GM18517 (cell line): Measurements from ENCODE around the gene NCK2.

ENCODE experiments used
- ATAC-seq: cut with Tn5 transposase; IDR thresholded peaks from one replicate; pipeline ENCODE4 v1.9.1; 2021; ENCODE audit warnings: mild to moderate bottlenecking, moderate library complexity; ENCODE audit not compliant: unreplicated experiment

Gene NCK2

DNA sequence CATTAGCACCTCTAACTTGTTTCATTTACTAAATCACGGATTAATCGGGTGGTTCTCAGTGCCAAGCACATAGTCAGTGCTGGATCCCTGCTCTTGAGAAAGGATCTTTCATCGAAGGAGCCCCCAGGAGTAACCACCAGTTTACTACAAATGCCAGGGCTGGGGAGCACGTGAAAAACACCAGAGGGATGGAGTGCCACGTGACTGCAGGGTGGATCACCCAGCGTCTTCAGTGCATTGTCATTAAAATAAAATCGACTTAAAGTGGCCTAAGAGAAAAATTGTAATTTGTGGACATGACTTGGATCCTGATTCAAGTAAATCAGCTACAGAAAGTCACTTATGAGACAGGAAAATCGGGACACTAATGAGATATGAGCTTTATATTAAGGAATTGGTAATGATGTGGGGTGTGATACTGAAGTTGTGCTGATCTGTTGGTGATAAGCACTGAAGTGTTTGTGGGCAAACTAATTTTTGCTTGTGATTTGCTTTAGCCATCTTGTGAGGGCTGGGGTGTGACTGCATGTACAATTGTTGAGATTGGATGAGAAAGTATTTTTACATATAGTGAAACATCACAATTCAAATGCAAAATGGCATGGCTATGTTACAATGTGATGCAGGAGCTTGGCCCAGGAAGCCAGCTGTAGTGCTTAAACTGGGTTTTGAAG, 63.8 kb downstream of the NCK2 start:
- ATAC-seq = no peak

DNA sequence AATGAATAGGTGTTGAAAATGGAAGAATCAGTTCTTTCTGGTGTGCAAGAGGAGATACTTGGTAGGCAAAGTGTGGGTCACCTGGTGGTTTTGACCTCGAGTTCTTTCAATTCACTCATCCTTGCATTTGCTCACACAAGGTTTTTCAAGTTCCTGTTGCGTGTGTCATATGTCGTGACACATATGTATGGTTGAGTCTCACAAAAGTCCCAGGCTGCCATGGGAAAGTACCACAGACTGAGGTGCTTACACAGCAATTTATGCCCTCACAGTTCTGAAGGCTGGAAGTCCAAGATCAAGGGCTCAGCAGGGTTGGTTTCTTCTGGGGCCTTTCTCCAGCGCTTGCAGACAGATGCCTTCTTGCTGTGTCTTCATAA, 64.4 kb downstream of the NCK2 start:
- no peak for ATAC-seq

DNA sequence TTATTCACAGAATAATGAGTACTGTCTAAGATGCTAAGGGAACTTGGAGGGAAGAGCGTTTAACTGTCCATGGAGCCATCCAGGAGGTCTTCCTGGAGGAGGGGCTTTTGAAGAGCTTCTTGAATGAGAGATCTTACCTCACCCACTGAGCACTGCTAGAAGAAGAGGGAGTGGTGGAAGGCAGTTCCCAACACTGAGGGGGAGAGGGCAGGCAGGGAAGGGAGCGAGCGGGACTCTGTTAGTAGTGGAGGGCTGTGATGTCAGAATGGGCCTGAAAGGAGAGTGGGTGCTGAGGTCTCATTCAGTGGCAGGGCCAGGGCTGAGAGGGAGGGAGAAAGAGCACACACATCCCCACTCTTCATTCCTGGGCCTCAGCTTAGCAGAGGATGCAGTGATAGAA, 65.0 kb downstream of the NCK2 start:
- no peak for ATAC-seq

DNA sequence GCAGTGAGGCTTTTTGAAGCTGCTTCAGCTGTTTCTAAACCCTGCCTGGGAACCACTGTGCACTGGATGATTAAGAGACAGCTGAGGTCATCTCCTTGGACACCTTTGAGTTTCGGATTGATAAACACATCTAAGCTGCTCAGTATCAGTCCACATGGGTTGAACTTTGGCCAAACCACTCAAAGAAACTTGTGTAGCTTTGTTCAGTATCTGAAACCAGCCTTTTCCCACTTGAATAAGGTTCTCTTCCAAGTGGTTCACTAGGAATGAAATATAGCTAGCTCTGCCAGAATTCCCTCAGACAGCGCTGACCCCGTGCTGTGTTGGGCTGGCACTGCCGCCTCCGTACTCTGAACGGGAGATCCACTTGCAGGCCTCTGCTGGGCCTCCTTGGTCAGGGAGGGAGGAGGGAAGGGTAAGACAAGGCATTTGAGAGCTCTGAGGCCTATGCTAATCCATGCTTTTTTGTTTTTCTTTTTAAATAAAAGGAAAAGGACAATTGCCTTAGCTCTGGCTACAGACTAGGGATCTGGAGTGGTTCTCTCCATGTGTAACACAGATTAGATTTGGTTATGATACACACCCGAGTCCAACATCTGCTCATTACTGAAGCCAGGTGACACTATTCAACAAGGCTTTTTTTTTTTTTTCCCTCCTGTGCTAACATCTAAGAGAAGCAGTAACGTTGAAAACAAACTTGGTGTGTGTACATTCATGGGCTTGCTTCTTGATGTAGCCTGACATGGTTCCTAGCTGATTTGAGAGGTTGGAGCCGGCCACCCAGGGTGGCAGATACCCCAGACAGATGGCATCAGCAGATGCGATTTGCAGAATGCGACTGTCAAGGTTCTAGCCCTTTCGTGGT, 67.7 kb downstream of the NCK2 start:
- ATAC-seq = peak; percentile 89

DNA sequence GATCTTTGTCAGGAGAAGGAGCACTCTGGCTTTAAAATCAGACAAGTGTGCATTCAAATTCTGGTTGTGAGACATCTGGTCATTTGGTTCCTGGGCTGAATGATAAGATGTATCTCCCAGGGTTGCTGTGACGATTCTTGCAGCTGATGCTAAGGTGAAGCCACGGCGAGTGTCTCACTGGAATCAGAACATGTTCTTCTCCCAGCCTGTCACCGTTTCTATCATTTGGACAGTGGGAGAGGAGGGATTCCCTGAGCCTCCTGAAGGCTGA, 68.3 kb downstream of the NCK2 start:
- no peak for ATAC-seq

DNA sequence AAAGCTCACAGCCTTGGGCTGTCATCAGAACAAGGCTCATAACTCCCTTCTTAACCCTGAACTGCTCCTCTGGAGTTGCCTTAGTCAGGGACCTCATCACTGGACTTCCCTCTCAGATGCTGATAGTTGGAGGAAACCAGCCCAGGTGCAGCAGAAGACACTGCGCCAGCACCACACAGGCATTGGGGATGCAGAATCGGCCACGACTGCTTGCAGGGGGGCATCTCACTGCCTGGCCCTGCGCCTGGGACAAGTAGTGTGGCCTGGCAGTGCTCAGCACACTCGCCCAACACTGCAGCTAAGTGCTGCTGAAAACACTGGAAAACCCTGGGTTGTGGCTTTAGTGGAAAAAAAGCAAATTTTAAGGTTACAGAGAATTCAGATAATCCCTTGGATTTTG, 68.7 kb downstream of the NCK2 start:
- ATAC-seq = no peak

DNA sequence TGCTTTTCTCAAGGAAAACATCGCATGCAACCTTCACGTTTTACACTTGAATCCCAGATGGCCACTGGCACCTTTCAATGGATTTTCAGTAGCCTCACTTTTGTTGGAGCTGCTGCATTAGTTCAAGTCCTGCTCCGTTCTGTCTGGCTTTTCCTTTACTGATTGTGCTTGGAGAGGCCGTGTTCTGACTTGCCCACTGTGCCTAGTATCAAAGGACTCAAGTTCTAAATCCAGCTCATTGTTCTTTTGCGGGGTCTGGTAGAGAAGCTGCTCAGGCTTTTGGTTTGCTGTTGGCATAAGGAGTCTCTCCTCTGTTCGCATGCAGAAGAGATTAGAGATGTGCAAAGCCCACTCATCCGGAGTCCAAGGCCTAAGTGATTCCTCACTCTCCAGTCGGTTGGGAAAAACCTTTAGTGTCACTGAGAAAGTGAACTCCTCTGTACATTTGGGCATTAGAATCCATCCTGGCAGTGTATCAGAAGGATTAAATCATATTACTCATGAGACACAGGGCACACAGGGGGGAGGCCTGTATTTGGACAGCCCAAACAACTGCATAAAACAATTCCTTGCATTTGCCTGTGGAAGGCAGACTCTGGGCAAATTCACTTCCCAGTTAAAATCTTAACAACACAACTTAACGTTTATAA, 69.7 kb downstream of the NCK2 start:
- ATAC-seq = no peak

DNA sequence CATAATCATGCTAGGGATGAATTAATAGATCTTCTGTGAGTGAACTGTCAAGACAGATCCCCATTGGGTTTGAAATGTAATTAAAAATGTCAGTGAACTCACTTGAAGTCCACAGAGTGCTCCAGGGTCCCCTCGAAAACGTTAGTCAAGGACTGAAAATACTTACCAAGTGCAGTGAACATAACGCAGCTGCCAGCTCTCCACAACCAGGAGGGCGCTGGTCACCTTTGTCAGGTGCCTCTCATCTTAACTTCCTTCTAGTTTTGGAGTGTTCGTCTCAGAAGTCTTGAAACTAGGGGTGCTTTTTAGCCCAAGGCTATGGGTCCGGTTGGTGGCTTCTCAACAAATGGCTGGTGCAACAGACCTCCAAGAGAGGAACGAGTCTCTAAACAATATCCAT, 70.7 kb downstream of the NCK2 start:
- no peak for ATAC-seq

DNA sequence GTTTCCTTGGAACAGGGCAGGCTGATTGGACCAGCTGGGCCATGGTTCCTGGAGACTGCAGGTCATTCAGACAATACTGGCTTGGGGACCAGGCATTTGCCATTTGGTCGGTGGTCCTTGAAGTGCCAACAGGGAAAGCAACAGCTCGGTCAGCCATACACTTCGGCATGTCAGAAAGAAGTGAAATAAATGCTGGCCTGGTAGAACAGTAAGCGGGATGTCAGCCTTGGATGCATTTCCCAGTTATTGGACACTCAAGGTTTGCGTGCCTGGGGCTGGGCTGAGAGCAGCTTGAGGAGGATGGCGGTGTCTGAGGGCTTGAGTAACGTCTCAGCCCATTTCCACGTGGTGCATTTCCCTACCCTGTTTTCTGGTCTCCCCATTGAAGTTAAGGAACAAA, 75.4 kb downstream of the NCK2 start:
- no peak for ATAC-seq

DNA sequence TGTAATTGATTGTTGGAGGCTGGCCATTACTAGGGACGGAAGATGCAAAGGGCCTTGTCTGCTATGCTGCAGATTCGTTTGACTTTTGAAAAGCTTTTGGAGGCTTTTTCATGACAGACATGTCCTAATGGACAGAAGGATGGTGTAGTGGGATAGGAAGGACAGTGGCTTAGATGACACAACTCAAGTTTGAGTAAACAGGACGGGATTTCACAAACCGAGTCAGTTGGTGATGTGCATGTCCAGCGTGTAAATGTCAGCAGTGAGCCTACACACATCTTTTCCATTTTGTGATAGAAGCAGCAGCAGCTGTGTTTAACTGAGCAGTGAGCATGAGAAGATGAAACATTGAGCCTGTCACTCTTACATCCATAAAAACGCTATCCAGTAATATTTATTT, 76.0 kb downstream of the NCK2 start:
- ATAC-seq = no peak

DNA sequence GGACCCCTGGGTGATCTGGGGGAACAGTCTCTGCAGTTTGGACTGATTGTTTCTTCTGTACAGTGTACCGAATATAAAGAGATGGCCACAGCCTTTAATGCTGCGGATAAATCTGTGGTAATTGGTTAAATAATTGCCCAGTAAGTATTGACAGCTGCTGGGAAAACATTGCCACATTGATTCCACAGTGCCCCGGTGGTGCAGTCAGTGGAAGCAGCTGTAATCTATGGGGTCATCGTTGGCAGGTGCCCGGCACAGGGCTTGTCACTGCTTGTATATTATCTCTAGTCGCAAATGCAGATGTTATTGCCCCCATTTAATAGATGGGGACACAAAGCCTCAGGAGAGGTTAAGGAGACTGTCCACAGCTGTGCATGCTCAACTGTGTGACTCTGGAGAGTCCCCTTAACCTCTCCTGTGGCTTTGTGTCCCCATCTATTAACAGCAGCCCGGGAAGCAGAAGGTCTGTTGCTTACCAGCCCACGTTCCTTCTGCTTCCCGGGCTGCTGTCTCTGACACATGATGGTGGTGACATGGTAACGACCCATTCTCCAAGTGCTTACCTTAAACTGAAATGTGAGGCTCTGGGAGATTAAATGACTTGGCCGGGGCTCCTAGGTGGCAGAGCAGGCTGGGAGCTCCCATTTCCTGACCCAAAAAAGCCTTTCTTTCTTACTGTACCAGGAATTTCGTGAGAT, 76.9 kb downstream of the NCK2 start:
- ATAC-seq = no peak

DNA sequence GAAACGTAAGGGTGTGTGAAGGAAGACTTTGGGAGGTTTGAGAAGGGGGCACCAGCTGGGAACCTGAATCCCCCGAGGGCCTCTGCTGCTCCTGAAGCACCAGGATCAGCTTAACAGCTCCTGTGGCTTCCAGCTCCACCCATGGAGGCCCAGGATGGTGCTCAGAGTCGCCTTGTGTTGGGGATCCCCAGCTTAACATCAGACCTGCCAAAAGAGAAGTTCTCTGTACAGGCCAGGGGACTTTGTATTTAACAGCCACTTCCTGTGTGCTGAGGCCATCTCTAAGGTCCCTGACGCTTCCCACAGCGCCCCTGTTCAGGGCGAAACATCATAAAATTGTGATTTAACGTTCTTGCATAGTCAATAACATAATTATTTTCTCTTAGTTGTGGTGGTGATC, 77.5 kb downstream of the NCK2 start:
- ATAC-seq = no peak

DNA sequence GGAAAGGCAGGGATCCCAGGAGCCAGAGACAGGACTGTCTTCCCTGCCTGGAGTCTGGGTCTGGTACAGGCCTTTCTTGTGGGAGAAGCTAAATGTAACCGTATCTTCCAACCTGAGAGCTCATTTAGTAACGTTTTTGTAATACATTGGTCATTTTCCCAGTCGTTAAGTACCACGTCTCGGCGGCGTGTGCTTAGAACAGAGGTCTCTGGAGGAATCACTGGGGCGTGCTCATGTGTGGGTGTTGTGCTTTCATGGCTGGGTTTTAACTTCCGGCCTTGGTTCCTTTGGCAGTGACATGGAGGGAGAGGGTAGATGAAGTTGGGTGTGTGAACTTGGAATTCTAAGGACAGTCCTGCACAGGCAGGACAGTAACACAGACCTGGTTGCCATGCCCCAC, 79.7 kb downstream of the NCK2 start:
- no peak for ATAC-seq

DNA sequence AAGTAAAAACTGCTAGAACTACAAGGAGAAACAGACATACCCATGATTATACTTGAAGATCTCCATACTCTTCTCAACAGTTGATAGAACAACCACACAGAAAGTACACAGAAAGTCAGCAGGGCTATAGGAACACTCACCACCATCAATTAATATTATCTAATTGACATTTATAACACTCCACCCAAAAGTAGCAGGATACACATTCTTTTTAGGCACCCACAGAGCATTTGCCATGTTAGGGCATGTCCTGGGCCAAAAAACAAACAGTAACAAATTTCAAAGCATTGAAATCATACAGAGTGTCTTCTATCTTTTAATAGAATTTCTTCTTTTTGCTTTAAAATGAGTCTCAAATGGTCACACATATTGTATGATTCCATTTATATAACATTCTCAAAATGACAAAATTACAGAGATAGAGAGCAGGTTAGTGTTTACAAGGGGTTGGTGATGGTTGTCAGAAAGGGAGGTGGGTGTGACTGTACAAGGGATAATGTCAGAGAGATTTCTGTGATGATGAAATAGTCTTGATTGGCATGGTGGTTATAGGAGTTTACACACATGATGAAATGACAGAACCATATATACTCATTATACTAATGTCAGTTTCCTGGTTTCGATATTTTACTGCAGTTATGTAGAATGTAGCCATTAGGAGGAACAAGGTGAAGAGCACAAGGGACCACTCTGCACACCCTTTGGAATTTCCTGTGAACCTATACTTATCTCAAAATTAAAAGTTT, 82.8 kb downstream of the NCK2 start:
- no peak for ATAC-seq

DNA sequence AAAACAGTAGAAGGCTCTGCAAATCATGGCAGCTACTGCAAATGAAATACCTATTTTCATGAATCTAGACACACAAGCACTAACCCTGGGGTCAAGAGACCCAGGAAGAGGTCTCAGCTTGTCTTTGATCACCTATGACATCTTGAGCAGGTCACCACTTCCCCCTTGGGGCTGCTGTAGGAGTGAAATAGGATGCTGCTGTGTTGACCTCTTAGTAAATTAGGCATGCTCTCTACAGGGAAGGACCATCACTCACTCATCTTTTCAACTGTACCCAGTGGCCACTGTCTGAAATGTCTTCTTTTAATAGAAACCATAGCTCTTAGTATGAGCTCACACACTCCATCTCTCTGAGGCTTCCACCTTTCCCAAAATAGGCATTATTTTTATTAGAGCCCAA, 83.8 kb downstream of the NCK2 start:
- ATAC-seq = no peak

DNA sequence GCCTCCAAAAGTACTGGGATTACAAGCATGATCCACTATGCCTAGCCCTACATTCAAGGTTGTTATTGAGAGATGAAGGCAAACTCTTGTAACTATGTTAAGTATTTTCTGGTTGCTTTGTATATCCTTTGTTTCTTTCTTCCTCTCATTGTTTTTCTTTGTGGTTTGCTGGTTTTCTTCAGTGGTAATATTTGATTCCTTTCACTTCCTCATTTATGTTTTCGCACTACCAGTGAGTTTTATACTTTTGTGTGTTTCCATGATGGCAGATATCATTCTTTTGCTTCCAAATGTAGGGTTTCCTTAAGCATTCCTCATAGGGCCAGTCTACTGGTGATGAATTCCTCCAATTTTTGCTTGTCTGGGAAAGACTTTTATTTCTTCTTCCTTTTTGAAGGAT, 90.2 kb downstream of the NCK2 start:
- ATAC-seq = peak; percentile 97

DNA sequence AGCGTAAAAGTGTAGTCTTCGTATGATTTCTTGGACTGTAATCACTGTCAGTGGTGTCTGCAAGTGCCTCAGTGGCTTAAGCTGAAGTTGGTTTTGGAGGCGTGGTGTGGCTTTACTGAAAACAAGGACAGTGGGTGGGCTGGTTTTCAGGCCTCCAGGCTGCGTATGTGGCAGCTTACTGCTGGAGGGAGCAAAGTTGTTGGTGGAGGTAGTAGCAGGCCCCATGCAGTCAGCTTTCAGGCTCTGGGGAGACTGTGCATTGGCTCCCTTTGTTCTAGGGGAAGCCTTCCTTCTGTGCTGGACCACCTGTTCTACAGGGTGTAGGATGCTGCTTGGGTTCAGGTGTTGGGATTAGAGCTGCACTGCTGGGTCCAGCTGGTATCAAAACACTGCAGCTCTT, 91.6 kb downstream of the NCK2 start:
- no peak for ATAC-seq

DNA sequence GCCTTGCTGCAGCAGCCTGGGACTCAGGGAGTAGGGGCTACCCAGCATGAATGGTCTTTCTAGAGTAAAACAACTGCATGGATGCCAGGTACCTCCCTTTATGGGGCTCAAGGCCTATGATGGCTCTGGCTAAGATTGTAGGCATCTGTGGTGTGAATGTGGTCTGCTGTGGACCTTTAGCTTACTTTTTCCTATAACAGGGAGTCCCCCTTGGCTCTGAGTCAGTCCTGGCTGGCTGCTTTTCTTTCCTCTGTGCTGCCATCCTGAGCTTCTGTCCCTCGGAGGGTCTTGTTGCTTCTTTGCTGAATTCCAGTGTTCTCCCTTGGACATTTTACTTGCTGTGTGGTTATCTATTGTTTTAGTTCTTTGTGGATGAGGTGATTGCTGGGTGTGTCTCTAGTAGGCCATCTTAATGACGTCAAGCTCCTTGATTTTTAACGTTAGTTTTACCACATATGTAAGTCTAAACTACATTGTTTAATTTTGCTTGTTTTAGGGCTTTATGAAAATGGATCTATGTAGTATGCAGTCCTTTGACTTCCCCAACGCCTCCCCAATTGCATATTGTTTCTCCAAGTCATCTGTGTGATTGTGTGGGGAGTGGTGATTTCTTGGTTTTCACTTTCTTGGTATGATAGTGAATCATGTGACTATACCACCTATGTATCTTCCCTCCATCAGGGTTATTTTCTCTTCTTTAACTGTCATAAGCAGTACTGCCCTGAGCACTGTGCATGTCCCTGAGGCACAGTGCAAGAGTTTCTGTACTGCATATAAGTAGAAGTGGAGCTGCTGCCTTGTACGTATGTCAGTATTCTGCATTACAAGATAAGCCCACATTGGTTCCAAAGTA, 92.4 kb downstream of the NCK2 start:
- no peak for ATAC-seq

DNA sequence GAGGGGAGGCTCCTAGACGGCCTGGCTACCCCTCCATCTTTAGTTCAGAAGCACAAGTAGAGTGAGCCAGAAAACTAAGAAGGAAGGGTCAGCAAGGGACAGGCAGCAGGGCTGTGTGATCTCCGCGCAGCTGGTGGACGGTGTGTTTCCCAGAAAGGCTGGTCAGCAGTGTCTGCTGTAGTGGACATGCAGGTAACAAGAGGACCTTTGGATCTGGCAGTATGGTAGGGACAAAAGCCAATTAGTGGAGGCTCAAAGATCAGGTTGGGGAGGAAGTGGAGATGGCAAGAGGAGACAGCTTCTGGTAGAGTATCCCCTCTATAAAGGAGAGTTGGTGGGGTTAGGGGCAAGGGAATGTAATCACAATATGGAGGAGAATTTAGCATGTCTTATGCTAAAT, 95.1 kb downstream of the NCK2 start:
- no peak for ATAC-seq

DNA sequence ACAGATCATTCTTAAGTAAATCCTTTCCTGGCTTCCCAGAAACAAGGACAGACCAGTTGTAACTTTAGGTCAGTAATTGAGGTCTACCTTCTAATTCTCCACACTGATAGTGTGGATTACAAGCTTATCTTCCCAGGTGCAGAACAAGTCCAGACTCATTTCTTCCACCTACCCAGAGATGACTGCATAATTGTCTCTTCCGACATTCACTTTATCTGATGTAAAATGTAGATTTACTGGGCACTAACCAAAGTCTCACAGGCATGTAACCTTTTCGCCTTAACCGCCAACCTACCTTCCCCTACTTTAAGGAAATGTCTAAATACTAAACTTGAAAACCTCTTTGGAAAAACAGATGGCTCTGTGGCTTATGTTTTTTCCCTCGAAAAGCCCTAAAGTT, 96.2 kb downstream of the NCK2 start:
- ATAC-seq = no peak
